ENCODE data around the gene DOCK2.

DNA sequence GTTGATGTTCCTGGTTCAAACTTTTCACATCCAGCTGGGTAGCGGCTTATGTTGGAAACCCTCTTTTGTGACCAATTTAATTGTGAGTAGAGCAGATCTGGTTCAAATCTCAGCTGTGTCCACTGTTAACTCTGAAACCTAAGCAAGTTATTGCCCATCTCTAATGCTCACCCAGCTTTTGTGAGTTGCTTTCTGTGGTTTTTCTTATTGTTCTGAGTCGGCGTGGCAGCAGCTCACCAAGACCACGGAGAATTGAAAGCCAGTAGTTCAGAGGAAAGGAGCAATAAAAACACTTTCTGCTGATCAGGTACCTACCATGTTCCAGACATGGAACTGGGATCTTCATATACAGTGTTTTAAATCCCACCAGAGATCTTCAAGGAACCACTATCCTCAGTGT lies 114.4 kb downstream of the DOCK2 start:
- TF ChIP-seq, protein P1, sequence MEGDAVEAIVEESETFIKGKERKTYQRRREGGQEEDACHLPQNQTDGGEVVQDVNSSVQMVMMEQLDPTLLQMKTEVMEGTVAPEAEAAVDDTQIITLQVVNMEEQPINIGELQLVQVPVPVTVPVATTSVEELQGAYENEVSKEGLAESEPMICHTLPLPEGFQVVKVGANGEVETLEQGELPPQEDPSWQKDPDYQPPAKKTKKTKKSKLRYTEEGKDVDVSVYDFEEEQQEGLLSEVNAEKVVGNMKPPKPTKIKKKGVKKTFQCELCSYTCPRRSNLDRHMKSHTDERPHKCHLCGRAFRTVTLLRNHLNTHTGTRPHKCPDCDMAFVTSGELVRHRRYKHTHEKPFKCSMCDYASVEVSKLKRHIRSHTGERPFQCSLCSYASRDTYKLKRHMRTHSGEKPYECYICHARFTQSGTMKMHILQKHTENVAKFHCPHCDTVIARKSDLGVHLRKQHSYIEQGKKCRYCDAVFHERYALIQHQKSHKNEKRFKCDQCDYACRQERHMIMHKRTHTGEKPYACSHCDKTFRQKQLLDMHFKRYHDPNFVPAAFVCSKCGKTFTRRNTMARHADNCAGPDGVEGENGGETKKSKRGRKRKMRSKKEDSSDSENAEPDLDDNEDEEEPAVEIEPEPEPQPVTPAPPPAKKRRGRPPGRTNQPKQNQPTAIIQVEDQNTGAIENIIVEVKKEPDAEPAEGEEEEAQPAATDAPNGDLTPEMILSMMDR (IDR thresholded peaks at IDR 0.05): no peak
- no peak for TF ChIP-seq POLR2A (IDR thresholded peaks at IDR 0.05)
